Breast epithelium (tissue), 4 donors: Measurements from ENCODE around the gene NME9. TPM values are rescaled to one million over a fixed set of nuclear protein-coding genes. Genes with fewer than 3 reads are reported as not detected.

ENCODE experiments used
- DNase-seq, 2 donors: peaks; one replicate each; pipeline ENCODE4 v3.0.0-alpha.2; 2019; ENCODE audit warnings: low spot score in 2 of 2
- H3K27ac ChIP-seq, 2 donors: fragments of 200-600 bp; sonication (generic) in 1 of 2; one replicate each; pipeline ENCODE4 v1.5.1; 2016 to 2019; ENCODE audit warnings: mild to moderate bottlenecking in 1 of 2
- H3K27me3 ChIP-seq, 2 donors: fragments of 200-600 bp; sonication (generic) in 1 of 2; one replicate each; pipeline versions ENCODE4 v1.5.1 to v1.6.0; 2017 to 2019; ENCODE audit warnings: control low read depth in 1 of 2, mild to moderate bottlenecking in 1 of 2
- H3K36me3 ChIP-seq: fragments of 200-600 bp; one replicate; pipeline ENCODE4 v1.5.1; 2019
- H3K4me1 ChIP-seq, 2 donors: fragments of 200-600 bp; sonication (generic); one replicate each; pipeline ENCODE4 v1.5.1; 2016 to 2019; ENCODE audit warnings: control low read depth in 1 of 2
- H3K4me3 ChIP-seq, 3 donors: fragments of 200-600 bp; sonication (generic); 1 replicate in 2 of 3; 2 replicates in 1 of 3; pipeline ENCODE4 v1.5.1; 2016 to 2019; ENCODE audit warnings: mild to moderate bottlenecking in 3 of 3, moderate library complexity in 2 of 3
- H3K9me3 ChIP-seq, 2 donors: fragments of 200-600 bp; sonication (generic) in 1 of 2; one replicate each; pipeline ENCODE4 v1.5.1; 2016 to 2019; ENCODE audit warnings: control low read depth in 1 of 2
- POLR2A ChIP-seq: fragments of 450-650 bp; IDR thresholded peaks from one replicate; pipeline ENCODE4 v1.6.1; 2016; ENCODE audit warnings: antibody characterized with exemption, mild to moderate bottlenecking, moderate library complexity
- POLR2AphosphoS5 ChIP-seq, 3 donors: sonication (generic); formaldehyde crosslinking; IDR thresholded peaks; one replicate each; pipeline ENCODE4 v1.6.1; 2017; ENCODE audit warnings: antibody characterized with exemption in 3 of 3
- intact Hi-C: fragments of 100-400 bp; cut with DNase I; formaldehyde crosslinking; loops from one replicate; pipeline ENCODE4 v1.15.1; 2023; ENCODE audit warnings: low total_unique reads
- total RNA-seq, 3 donors: library from RNA; depleted of rRNA; stranded (reverse); fragments of >200 nt; gene quantifications; one replicate each; pipeline ENCODE4 v1.1.0, GENCODE V29; 2016
- TF ChIP-seq, protein P1 (sequence below), 3 donors: fragments of 450-650 bp; IDR thresholded peaks; one replicate each; pipeline ENCODE4 v1.5.1; 2016 to 2017; ENCODE audit warnings: antibody characterized with exemption in 3 of 3, mild to moderate bottlenecking in 3 of 3, moderate library complexity in 3 of 3

The NME9 gene
- total RNA-seq, 3 donors from 2014 or later, result 0.48 to 1.3 (median 0.98) TPM

DNA sequence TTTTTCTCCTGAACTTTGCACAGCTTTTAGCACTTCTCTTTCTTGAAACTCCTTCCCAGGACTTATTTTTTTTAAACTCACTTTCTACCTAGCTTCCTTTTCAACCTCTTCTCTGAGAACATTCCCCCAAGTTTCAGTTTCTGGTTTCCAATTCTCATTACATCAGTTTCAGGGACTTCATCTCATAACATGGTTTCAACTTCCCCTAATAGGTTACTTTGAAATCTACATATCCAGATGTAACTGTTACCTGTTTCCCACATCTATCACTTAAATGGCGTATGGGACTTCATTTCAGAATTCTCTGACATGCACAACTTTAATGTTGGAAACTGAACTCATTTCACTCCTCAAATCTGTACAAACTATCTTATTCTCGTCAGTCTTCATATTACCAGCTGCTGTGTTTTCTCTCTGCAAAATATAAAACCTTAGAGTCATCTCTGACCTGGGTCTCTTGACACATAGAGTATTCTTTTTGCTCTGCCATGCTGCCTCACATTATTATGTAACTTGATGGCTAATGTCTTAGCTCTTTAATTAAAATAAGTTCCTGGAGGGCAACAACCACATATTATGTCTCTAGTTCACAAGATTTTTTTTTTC lies 58.4 kb downstream of the NME9 start:
- no peak for DNase-seq
- Histone ChIP-seq H3K4me3 (no peak overlapping the region), H3K4me1 (no peaks in the 10 kb centered on the region), H3K27me3 (no peaks in the 10 kb centered on the region), H3K27ac (no peak overlapping the region), H3K36me3 (peaks cover 18% of the 10 kb centered on the region), H3K9me3 (no peaks in the 10 kb centered on the region)
- TF ChIP-seq POLR2AphosphoS5 (IDR thresholded peaks at IDR 0.05) (no peak), POLR2A (no peak)
- TF ChIP-seq, protein P1, sequence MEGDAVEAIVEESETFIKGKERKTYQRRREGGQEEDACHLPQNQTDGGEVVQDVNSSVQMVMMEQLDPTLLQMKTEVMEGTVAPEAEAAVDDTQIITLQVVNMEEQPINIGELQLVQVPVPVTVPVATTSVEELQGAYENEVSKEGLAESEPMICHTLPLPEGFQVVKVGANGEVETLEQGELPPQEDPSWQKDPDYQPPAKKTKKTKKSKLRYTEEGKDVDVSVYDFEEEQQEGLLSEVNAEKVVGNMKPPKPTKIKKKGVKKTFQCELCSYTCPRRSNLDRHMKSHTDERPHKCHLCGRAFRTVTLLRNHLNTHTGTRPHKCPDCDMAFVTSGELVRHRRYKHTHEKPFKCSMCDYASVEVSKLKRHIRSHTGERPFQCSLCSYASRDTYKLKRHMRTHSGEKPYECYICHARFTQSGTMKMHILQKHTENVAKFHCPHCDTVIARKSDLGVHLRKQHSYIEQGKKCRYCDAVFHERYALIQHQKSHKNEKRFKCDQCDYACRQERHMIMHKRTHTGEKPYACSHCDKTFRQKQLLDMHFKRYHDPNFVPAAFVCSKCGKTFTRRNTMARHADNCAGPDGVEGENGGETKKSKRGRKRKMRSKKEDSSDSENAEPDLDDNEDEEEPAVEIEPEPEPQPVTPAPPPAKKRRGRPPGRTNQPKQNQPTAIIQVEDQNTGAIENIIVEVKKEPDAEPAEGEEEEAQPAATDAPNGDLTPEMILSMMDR (IDR thresholded peaks at IDR 0.05), result no peak
- intact Hi-C loops, result no loop called here

DNA sequence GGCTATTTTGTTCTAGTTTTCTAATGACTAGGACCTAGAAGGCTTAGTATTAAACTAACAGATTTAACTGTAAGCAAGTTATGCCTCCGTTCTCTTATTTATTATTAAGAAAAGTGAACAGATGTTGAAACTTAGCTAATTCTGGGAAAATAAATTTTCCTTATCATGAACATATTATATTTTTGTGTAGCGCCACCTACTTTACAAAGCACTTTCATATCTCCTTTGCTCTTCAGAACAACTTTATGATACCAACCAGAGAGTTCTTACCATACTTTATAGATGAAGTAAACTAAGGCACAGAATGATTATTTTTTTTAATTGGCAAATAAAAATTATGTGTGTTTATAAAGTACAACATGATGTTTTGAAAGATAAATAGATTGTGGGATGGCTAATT lies 59.4 kb downstream of the NME9 start:
- no peaks in the 10 kb centered on the region for H3K9me3 ChIP-seq
- H3K4me3 ChIP-seq, result no peak overlapping the region
- intact Hi-C loops, result no loop called here
- H3K27ac ChIP-seq, result no peak overlapping the region
- TF ChIP-seq POLR2AphosphoS5 (IDR thresholded peaks at IDR 0.05) (no peak), POLR2A (no peak)
- TF ChIP-seq, protein P1 (IDR thresholded peaks at IDR 0.05), result no peak
- no peaks in the 10 kb centered on the region for H3K27me3 ChIP-seq
- DNase-seq, result no peak
- peaks cover 13% of the 10 kb centered on the region for H3K36me3 ChIP-seq
- no peaks in the 10 kb centered on the region for H3K4me1 ChIP-seq

DNA sequence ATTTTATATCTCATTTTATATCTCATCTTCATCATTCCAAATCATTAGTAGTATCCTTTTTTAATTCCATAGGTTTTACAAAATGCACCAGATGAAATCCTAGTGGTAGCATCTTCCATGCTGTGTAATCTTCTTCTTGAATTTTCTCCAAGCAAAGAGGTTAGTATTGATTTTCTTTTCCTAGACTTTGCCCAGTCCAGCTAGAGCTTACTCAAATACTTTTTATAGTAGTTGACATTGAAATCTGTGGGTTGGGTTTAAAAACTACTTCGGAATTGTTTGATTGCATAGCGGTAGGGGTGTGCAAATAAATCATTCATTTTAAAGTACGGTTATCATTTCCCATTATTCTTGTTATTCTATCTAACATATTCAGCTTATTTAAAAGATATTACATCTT lies 62.6 kb downstream of the NME9 start:
- H3K4me1 ChIP-seq, result no peaks in the 10 kb centered on the region
- H3K27ac ChIP-seq, result no peak overlapping the region
- intact Hi-C loops, result no loop called here
- TF ChIP-seq, protein P1 (IDR thresholded peaks at IDR 0.05), result no peak
- TF ChIP-seq POLR2AphosphoS5 (IDR thresholded peaks at IDR 0.05) (no peak), POLR2A (no peak)
- no peak for DNase-seq
- H3K9me3 ChIP-seq, result no peaks in the 10 kb centered on the region
- H3K4me3 ChIP-seq, result no peak overlapping the region
- H3K36me3 ChIP-seq, result no peaks in the 10 kb centered on the region
- no peaks in the 10 kb centered on the region for H3K27me3 ChIP-seq

DNA sequence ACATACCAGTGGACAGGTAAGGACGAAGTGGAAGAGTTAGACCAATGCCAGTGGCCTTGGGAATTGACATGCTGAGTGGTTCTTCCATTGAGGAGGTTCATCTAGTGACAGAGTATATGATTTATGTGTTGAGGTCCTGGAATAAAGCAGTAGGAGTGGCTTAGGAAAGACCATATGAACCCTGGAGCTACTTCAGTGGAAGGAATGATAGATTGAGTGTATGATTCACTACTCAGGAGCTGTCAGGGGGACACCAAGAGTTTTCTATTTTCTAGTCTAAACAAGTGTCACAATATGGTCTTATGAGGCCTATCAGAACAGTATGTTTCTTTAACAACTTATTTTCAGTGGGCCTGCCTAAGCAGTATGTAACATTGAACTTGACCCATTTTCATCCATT lies 63.9 kb downstream of the NME9 start:
- H3K27me3 ChIP-seq, result no peaks in the 10 kb centered on the region
- no peak overlapping the region for H3K4me3 ChIP-seq
- TF ChIP-seq, protein P1 (IDR thresholded peaks at IDR 0.05), result no peak
- TF ChIP-seq POLR2A (no peak), POLR2AphosphoS5 (IDR thresholded peaks at IDR 0.05) (no peak)
- H3K36me3 ChIP-seq, result no peaks in the 10 kb centered on the region
- no peak overlapping the region for H3K27ac ChIP-seq
- no peaks in the 10 kb centered on the region for H3K4me1 ChIP-seq
- intact Hi-C loops, result no loop called here
- H3K9me3 ChIP-seq, result no peaks in the 10 kb centered on the region
- DNase-seq, result no peak

DNA sequence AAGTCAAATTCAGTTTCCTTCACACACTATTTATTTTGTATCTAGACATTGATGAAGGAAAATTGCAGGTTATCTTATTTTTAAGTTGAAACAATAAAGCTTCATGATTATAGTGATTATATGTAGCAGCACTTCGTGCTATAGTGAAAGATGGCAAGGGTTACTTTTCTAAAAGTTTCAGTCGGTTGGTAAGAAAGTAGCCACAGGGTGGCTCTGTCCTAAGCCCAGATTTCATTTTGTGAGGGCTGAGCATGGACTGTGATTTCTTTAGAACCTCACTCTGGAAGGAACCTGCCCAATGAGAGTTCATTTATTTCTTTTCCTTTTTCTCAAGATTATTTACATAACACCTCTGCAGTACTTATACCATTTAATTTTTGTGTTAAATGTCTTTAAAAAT lies 66.5 kb downstream of the NME9 start:
- Histone ChIP-seq H3K4me1 (no peaks in the 10 kb centered on the region), H3K36me3 (no peaks in the 10 kb centered on the region)

More for the DNA sequence above, 66.5 kb downstream of the NME9 start:
- intact Hi-C loops, result no loop called here
- Histone ChIP-seq H3K4me3 (no peak overlapping the region), H3K27ac (no peak overlapping the region), H3K27me3 (no peaks in the 10 kb centered on the region), H3K9me3 (no peaks in the 10 kb centered on the region)
- no peak for DNase-seq
- no peak for TF ChIP-seq POLR2AphosphoS5 (IDR thresholded peaks at IDR 0.05)
- TF ChIP-seq POLR2A, result no peak
- TF ChIP-seq, protein P1 (IDR thresholded peaks at IDR 0.05), result no peak
